ENCODE data around the gene MACF1.

- no peak for TF ChIP-seq SAFB2 (CRISPR knock-in tag; IDR thresholded peaks at IDR 0.05; ENCODE audit: borderline replicate concordance, low read depth)
- TF ChIP-seq HNF4G (IDR thresholded peaks at IDR 0.05; ENCODE audit: borderline replicate concordance, low read depth, low read length) = no peak
- no peak for TF ChIP-seq HNF4G (CRISPR knock-in tag; IDR thresholded peaks at IDR 0.05; ENCODE audit: borderline replicate concordance, low read depth)
- TF ChIP-seq POLR2AphosphoS2 (IDR thresholded peaks at IDR 0.05; ENCODE audit: low read depth, low read length) = no peak
- TF ChIP-seq, protein P1, sequence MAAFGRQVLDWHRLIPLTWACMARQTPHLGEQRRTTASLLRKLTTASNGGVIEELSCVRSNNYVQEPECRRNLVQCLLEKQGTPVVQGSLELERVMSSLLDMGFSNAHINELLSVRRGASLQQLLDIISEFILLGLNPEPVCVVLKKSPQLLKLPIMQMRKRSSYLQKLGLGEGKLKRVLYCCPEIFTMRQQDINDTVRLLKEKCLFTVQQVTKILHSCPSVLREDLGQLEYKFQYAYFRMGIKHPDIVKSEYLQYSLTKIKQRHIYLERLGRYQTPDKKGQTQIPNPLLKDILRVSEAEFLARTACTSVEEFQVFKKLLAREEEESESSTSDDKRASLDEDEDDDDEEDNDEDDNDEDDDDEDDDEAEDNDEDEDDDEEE (CRISPR knock-in tag; IDR thresholded peaks at IDR 0.05) = no peak
- TF ChIP-seq CTCF (CRISPR knock-in tag; IDR thresholded peaks at IDR 0.05) = no peak
- TF ChIP-seq, protein P2, sequence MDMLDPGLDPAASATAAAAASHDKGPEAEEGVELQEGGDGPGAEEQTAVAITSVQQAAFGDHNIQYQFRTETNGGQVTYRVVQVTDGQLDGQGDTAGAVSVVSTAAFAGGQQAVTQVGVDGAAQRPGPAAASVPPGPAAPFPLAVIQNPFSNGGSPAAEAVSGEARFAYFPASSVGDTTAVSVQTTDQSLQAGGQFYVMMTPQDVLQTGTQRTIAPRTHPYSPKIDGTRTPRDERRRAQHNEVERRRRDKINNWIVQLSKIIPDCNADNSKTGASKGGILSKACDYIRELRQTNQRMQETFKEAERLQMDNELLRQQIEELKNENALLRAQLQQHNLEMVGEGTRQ (IDR thresholded peaks at IDR 0.05; ENCODE audit: low read depth, low read length) = no peak
- TF ChIP-seq, protein P2 (CRISPR knock-in tag; IDR thresholded peaks at IDR 0.05; ENCODE audit: borderline replicate concordance) = no peak
- TF ChIP-seq IKZF4 (CRISPR knock-in tag; IDR thresholded peaks at IDR 0.05; ENCODE audit: borderline replicate concordance, low read depth, not compliant biosample characterization) = no peak
- no peak for TF ChIP-seq ZFP36 (IDR thresholded peaks at IDR 0.05; ENCODE audit: borderline replicate concordance, low read depth, low read length, partially characterized antibody)
- no peak for TF ChIP-seq TAF1 (CRISPR knock-in tag; IDR thresholded peaks at IDR 0.05)
- no peak for TF ChIP-seq CEBPB (IDR thresholded peaks at IDR 0.05; ENCODE audit: borderline replicate concordance, low read depth, low read length)
- TF ChIP-seq ZFP91 (CRISPR knock-in tag; IDR thresholded peaks at IDR 0.05; ENCODE audit: borderline replicate concordance) = no peak
- no peak for TF ChIP-seq MYC (CRISPR knock-in tag; IDR thresholded peaks at IDR 0.05; ENCODE audit: borderline replicate concordance)
- no peak for TF ChIP-seq GABPA (IDR thresholded peaks at IDR 0.05; ENCODE audit: low read depth, low read length)
- no peak for TF ChIP-seq GABPA (CRISPR knock-in tag; IDR thresholded peaks at IDR 0.05; ENCODE audit: low read depth)
- no peak for TF ChIP-seq SMARCC2 (IDR thresholded peaks at IDR 0.05)
These were observed 26.8 kb upstream of the MACF1 start for GRCh38 chr1:39177706-39178105.

All from HepG2 (cell line).